Raji (cell line): Measurements from ENCODE around the gene ARCN1.

ENCODE experiments used
- POLR2A ChIP-seq: IDR thresholded peaks from 2 replicates; pipeline ENCODE4 v1.6.1; 2011; ENCODE audit warnings: low read depth, low read length, control low read depth; ENCODE audit not compliant: insufficient read depth

The ARCN1 gene

DNA sequence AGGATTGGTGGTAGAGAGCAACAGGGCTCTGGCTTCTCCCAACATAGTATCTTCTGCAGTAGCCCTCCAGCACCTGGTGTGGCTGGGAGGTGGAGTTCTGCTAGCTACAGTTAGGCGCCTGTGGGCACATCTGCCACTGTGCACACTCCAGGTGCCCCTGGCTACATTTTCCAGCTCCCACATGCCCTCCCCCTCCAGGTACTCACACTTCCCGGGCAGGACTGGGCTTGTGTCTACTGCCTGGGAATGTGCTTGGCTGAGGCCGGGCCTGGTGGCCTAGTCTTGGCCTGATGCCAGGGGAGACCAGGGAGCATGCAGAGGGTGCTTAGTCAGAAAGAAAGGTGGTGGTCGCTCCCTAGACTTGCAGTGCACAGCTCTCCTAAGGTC is 51.1 kb downstream of the ARCN1 start:
- no peak for TF ChIP-seq POLR2A

DNA sequence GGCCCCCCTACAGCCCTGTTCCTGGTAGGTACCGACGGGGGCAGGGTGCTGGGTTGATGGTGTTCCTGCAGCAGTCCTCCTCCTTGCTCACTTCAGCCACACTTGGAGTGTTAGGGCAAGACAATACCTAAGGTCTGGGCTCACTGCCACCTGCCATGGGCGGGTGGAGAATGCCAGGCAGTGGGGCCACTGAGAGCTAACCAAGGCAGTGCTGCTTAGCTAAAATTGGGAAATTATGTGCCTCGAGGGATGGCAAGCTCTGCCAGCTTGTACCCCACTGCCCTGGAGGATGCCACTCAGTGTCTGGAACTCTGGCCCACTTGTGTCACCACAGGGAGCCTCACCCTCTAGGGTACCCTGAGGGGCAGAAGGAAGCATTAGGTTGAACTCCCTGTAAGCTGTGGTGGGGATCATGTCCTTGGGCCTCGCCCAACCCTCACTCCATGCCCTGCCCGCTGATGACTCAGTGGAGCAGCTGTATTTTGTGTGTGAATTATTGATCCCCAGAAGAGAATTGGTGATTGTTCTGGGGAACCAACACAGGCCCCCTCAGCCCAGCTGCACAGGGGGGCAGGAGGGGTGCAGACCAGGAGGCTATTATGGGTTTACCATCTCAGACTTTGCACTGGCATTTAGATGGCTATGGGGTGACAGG is 53.0 kb downstream of the ARCN1 start:
- TF ChIP-seq POLR2A = no peak

DNA sequence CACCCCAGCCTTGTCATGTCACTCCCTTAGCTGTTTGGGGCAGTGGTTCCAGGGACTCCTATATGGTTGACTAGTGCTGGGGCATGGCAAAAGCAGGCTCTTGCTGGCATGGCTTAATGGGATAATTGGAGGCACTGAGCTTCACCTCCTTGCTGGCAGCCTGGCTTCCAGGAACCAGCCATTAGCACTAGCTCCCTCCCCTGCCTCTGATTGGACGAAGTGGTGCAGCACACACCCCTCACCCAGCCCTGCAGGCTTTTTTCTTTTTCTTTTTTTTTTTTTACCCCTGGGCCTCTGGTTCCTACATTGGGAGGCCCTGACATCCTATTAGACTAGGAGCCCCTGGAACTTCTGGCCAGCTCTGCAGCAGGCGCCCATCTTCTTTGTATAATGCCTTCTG is 53.8 kb downstream of the ARCN1 start:
- no peak for TF ChIP-seq POLR2A

DNA sequence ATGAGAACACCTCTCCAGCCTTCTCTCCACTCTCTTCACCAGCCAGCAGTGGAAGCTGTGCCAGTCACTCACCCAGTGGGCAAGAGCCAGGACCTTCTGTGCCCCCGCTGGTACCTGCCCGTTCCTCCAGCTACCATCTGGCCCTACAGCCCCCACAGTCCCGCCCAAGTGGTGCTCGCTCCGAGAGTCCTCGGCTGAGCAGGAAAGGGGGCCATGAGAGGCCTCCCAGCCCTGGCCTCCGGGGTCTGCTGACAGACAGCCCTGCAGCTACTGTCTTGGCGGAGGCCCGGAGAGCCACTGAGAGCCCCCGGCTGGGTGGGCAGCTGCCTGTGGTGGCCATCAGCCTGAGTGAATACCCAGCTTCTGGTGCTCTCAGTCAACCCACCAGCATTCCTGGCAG is 55.4 kb downstream of the ARCN1 start:
- no peak for TF ChIP-seq POLR2A

DNA sequence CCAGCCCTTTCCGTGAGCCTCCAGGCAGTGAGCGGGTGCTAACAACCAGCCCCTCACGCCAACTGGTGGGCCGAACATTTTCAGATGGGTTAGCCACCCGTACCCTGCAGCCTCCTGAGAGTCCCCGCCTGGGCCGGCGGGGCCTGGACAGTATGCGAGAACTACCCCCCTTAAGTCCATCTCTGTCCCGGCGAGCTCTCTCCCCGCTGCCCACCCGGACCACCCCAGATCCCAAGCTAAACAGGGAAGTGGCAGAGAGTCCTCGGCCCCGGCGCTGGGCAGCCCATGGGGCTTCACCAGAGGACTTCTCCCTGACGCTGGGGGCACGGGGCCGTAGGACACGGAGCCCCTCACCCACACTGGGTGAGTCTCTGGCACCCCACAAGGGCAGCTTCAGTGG is 55.8 kb downstream of the ARCN1 start:
- TF ChIP-seq POLR2A = no peak

DNA sequence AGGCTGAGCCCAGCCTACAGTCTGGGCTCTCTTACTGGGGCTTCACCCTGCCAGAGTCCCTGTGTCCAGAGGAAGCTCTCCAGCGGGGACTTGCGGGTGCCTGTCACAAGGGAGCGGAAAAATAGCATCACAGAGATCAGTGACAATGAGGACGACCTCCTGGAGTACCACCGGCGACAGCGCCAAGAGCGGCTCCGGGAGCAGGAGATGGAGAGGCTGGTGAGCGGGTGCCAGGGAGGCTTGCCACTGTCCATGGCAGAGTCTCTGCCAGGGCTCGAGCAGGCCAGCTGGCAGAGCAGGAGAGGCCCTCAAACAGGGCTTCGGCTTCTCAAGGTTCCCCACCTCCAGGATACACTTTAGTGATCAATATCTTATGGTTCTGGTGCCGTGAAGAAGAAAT is 56.2 kb downstream of the ARCN1 start:
- no peak for TF ChIP-seq POLR2A

DNA sequence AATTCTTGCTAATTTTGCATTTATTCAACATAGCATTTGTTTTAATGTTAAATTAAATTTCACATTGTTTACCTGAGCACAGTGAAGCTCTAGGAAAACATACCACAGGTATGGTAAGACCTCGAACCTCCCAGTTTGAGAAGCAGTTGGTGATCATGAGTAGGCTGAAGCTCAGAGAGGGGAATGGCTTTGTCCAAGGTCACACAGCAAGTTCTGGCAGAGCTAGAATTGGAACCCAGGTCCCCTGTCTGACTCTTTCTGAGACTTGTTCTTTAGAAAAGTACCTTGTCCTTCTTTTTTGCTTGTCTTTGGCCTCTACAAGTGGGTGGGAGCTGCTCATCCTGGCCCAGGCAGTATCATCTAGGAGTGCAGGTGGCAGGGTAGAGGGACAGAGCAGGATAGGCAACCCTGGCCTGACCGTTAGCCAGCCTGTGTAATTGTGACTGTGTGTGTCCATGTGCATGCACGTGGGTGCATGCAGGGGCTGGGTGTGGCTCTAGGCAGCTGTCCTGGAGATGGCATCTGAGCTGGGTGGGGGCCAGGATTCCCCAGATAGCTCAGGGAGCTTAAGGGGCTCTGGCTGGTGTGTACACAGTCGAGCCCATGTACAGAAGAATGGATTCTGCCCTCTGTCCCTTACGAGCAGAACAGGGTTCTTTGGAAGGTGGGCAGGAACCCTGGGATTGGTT is 56.8 kb downstream of the ARCN1 start:
- no peak for TF ChIP-seq POLR2A

DNA sequence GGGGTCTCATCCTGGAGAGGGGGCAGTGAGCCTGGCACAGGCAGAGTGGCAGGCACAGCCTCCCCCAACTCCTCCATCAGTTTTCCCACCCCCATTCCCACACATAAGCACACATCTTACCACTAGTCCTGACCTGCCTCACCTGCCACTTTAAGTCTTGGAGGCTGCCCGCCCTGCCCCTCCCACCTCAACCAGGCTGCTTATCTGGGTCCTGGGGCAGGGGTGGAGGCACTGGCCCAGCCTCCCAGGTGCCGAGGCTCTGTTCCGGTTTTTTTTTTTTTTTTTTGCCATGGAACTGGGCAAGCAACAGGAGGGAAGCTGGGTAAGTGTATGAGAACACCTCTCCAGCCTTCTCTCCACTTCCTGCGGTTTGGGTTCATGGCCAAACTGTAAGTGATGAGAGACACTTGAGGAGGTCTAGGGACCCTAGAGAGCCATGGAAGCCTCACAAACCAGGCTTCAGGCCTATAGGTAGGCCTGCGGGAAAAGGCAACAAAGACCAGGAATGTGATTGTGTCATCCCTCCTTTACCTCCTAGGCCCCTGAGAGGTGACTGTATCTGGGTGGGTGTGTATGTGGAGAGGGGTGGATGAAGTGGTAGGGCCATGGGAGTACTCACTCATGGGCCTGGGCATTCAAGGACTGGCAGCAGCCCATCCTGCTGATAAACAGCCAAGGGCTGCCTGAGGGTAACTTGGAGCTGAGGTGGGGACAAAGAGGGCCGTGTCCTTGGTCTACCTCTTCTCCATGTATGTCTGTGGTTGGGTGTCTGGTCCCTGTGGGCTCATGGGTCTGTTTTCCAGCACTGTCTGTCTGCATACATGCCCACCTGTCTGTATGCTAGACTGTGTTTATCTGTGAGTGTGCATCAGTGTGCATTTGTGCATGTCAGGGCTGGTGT is 57.8 kb downstream of the ARCN1 start:
- TF ChIP-seq POLR2A = no peak

DNA sequence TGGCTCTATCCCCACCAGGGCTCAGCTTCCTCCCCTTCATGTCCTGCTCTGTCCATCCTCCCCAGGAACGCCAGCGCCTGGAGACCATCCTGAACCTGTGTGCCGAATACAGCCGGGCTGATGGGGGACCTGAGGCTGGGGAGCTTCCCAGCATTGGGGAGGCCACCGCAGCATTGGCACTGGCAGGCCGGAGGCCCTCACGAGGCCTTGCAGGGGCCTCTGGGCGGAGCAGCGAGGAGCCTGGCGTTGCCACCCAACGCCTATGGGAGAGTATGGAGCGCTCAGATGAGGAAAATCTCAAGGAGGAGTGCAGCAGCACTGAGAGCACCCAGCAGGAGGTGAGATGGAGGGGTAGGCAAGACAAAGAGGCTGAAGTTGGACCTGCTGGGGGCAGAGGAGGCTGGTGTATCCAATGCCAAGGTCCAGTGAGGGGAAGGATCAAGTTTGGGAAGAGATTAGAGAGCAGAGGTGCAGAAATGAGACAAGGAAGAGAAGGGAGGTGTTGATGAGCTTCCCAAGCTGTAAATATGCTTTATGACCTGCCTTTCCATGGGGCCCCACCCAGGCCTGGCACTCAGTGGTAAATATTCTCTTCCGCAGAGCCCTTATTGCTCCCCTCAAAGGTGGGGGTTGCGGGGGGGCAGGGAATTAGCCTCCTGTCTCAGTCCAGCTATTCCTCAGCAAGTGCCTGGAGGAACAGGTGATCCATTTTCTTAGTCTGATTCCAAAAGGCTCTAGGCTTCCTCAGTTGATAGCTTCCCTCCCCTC is 59.1 kb downstream of the ARCN1 start:
- no peak for TF ChIP-seq POLR2A

DNA sequence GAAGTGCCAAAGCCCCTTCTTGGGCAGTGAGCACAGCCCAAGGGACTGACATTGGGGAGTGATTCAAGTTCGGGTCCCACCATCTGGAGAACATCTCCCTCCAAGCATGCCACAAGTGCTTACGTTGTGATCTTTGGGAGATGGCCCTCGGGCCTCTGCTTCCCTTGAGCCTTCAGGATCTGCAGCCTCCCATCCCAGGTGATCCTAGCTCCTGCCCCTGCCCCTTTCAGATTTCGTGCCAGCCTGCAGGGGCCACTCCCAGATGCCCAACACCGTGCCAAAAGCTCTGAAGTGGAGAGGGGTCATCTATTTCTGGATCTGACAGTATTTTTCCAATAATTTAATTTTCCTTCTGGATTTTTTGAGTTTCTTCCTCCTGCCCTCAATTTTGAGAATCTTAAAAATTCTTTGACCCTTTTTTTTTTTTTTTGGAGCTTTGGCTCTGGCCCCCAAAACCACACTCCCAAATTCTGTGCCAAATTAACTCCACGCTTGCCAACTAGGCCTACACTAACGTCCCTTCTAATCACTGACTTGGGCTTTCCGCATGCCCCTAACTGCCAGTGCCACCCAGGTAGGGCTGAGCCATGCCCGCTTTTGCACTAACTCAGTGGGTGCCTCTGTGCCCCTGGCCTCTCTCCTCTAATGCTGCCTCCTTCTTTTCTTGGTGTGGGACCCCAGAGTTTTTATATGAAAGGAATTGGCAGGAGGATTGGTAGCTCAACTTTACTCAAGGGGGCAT is 60.5 kb downstream of the ARCN1 start:
- TF ChIP-seq POLR2A = no peak

DNA sequence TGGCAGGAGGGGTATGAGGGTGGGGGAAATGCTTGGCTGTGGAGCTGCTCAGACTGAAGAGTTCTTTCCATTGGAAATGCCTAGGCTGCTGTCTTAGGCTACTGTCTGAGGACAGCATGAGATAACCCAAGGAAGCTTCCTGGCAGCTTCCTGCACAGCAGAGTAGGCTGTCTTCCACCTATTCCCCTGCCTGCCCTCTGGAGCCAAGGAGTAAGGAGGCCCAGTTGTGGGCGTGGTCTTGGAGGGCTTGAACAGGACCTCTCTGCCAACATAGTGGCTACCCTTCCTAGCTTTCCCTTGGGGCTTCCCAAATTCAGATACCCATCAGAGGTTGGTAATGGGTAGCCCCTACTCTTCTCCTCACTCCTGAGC is 61.1 kb downstream of the ARCN1 start:
- no peak for TF ChIP-seq POLR2A

DNA sequence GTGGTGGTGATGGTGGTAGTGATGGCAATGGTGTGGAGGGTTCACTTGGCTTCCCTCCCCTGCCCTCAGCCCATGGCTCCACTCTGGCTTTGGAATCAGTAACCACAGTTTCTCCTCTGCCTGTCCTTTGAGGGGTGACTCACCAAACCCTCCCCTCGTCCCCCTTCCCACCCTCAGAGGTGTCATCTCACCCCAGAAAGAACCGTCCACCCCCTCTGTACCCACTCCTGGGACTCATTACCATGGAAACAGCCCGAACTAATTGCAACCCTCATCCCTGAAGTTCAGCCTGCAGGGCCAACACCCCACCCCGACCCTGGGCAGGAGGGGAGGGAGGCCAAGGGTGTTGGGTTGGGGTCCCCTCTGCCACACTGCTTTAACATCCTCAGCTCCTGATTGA is 61.8 kb downstream of the ARCN1 start:
- no peak for TF ChIP-seq POLR2A

DNA sequence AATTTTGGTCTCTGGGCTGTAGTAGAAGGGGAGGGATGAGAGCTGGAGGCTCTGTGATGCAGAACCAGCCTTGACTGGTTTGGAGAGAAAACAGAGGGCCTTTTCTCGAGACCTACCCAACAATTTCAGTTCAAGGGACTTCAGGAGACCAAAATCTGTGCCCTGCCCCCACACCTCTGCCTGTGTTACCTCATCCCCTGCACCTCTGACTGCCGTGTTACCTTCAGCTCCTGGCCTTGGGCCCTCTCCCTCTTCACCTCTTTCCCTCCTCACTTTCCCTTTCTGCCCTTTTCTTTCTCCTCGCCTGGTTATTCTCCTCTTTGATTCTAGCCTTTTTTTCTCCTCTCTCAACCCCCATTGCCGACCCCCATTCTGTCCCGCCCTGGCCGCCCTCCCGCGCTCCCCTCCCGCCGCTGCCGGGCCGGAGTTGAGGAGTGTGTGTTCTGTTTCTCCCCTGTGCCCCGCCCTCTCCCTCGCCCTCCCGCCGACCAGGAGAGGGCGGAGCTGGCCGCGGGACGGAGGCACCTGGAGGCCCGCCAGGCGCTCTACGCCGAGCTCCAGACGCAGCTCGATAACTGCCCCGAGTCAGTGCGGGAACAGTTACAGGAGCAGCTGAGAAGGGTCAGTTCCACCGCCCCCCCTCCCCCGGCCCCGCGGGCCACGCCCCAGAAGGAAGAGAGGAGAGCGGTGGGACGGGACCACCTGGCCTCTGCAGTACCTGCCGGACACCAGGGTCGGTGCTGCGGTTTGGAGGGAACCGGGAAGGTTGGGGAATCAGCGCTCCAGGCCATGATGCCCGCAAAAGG is 62.4 kb downstream of the ARCN1 start:
- no peak for TF ChIP-seq POLR2A

DNA sequence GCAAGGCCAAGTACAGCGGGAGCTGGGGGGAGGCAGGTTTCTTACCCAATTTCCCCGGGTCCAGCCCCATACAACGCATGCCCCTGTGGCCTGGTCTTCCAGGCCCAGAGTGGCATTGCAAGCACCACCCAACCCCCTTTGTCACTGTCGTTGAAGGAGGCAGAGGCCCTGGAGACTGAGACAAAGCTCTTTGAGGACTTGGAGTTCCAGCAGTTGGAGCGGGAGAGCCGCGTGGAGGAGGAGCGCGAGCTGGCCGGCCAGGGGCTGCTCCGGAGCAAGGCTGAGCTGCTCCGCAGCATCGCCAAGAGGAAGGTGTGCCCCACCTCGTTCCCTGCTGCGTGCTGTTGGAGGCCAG is 63.0 kb downstream of the ARCN1 start:
- TF ChIP-seq POLR2A = no peak

DNA sequence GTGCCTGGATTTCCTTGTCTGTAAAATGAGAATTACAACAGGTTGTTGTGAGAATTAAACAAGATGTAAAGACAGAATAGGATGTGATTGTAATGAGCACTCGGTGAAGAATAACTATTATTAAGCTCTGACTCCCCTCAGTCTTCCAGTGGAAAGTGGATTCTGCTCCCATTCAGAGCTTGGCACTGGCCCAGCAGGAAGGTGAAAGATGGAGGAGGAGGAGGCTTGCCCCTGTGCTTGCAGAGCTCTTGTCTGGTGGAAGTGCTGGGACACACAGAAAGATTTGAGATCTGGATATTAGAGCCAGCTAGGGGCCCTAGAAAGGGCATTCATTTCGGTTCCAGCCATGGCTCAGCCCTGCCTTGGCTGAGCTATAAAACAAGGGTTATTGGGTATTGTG is 63.4 kb downstream of the ARCN1 start:
- TF ChIP-seq POLR2A = no peak
